ENCODE results near the gene ZNF502. TPM values are rescaled to one million over a fixed set of nuclear protein-coding genes. Genes with fewer than 3 reads are reported as not detected.

The ZNF502 gene
- total RNA-seq, 2 experiments from 2014 or later, result 1.9 to 2.7 TPM

DNA sequence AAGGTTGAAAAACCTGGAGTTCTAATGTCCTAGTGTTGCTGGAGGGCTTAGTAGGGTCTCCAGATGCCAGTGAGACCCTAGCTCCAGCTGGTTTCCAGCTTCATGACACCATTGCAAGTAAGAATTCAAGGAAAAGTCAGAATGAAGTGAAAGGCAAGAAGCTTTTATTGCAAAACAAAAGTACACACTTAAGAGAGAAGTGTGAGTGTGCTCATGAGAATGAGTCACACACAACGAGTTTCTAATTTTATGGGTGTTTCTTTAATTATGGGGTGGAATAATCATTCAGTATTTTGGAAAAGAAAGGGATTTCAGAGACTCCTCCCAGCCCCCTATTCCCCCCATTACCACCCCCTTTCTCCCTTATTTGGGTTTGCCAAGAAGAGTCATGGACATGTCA, 24.6 kb upstream of the ZNF502 start:
- Histone ChIP-seq H3K4me1 (ENCODE audit: insufficient read depth, low read length) (peaks cover 13% of the 10 kb centered on the region), H3K27me3 (ENCODE audit: control insufficient read depth in 1 of 2, insufficient read depth in 2 of 2, low read length in 2 of 2) (peaks cover 0 to 17% of the 10 kb centered on the region in 2 experiments), H3K4me3 (ENCODE audit: low read length) (no peak overlapping the region), H3K36me3 (ENCODE audit: insufficient read depth, low read length) (no peaks in the 10 kb centered on the region), H3K9me3 (ENCODE audit: control insufficient read depth in 1 of 2, insufficient read depth in 1 of 2, low read length in 2 of 2) (peaks cover 10 to 23% of the 10 kb centered on the region in 2 experiments), H3K27ac (ENCODE audit: low read depth in 1 of 2, low read length in 2 of 2) (no peak overlapping the region)
- H3K9me3 Mint-ChIP-seq, result peaks cover 30% of the 10 kb centered on the region
- intact Hi-C loops (cut with DNase I, micrococcal nuclease), result no loop called here
- ChIA-PET CTCF (no interaction called here), POLR2A (no interaction called here)
- TF ChIP-seq, protein P1, sequence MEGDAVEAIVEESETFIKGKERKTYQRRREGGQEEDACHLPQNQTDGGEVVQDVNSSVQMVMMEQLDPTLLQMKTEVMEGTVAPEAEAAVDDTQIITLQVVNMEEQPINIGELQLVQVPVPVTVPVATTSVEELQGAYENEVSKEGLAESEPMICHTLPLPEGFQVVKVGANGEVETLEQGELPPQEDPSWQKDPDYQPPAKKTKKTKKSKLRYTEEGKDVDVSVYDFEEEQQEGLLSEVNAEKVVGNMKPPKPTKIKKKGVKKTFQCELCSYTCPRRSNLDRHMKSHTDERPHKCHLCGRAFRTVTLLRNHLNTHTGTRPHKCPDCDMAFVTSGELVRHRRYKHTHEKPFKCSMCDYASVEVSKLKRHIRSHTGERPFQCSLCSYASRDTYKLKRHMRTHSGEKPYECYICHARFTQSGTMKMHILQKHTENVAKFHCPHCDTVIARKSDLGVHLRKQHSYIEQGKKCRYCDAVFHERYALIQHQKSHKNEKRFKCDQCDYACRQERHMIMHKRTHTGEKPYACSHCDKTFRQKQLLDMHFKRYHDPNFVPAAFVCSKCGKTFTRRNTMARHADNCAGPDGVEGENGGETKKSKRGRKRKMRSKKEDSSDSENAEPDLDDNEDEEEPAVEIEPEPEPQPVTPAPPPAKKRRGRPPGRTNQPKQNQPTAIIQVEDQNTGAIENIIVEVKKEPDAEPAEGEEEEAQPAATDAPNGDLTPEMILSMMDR (IDR thresholded peaks at IDR 0.05), result no peak
- peaks cover 13% of the 10 kb centered on the region for H3K4me1 Mint-ChIP-seq (ENCODE audit: low read depth)
- H3K36me3 Mint-ChIP-seq (ENCODE audit: low read depth), result peaks cover 48% of the 10 kb centered on the region
- H3K4me3 Mint-ChIP-seq, result no peak overlapping the region
- DNase-seq (no peak), ATAC-seq (ENCODE audit: poor library complexity) (no peak)
- no peak overlapping the region for H3K27ac Mint-ChIP-seq
- peaks cover 61% of the 10 kb centered on the region for H3K27me3 Mint-ChIP-seq

DNA sequence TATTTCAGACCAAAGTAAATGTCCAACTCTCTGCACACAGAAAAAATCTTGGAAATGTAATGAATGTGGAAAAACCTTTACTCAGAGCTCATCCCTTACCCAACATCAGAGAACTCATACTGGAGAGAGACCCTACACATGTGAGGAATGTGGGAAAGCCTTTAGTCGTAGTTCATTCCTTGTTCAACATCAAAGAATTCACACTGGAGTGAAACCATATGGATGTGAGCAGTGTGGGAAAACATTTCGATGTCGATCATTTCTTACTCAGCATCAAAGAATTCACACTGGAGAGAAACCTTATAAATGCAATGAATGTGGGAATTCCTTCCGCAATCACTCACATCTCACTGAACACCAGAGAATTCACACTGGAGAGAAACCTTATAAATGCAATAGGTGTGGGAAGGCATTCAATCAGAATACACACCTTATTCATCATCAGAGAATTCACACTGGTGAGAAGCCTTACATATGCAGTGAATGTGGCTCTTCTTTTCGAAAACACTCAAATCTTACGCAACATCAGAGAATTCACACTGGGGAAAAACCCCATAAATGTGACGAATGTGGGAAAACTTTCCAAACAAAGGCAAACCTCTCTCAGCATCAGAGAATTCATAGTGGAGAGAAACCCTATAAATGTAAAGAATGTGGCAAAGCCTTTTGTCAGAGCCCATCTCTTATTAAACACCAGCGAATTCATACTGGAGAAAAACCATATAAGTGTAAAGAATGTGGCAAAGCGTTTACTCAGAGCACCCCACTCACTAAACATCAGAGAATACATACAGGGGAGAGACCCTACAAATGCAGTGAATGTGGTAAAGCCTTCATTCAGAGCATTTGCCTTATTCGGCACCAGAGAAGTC, 9.0 kb downstream of the ZNF502 start:
- H3K4me3 Mint-ChIP-seq, result no peak overlapping the region
- Histone ChIP-seq H3K4me3 (ENCODE audit: low read length) (no peak overlapping the region), H3K27ac (ENCODE audit: low read depth in 1 of 2, low read length in 2 of 2) (no peak overlapping the region), H3K9me3 (ENCODE audit: control insufficient read depth in 1 of 2, insufficient read depth in 1 of 2, low read length in 2 of 2) (peaks cover 30 to 84% of the 10 kb centered on the region in 2 experiments), H3K27me3 (ENCODE audit: control insufficient read depth in 1 of 2, insufficient read depth in 2 of 2, low read length in 2 of 2) (no peaks in the 10 kb centered on the region), H3K36me3 (ENCODE audit: insufficient read depth, low read length) (peaks cover 16% of the 10 kb centered on the region), H3K4me1 (ENCODE audit: insufficient read depth, low read length) (no peaks in the 10 kb centered on the region)
- DNase-seq, result no peak
- peaks cover 39% of the 10 kb centered on the region for H3K9me3 Mint-ChIP-seq
- ChIA-PET CTCF (no interaction called here), POLR2A (no interaction called here)
- intact Hi-C loops (cut with DNase I, micrococcal nuclease), result loop anchor here in 1 of 2 experiments (10.0 kb wide), 1 partner anchor 77 kb away; the partner anchor contains the start of gene ZNF35
- no peak overlapping the region for H3K27ac Mint-ChIP-seq
- TF ChIP-seq, protein P1 (IDR thresholded peaks at IDR 0.05), result no peak
- H3K27me3 Mint-ChIP-seq, result no peaks in the 10 kb centered on the region
- peaks cover 92% of the 10 kb centered on the region for H3K36me3 Mint-ChIP-seq (ENCODE audit: low read depth)
- ATAC-seq (ENCODE audit: poor library complexity), result no peak
- H3K4me1 Mint-ChIP-seq (ENCODE audit: low read depth), result no peaks in the 10 kb centered on the region

DNA sequence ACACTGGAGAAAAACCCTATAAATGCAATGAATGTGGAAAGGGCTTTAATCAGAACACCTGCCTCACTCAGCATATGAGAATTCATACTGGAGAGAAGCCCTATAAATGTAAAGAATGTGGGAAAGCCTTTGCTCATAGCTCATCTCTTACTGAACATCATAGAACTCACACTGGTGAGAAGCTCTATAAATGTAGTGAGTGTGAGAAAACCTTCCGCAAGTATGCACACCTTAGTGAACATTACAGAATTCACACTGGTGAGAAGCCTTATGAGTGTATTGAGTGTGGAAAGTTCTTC, 9.6 kb downstream of the ZNF502 start:
- DNase-seq, result no peak
- POLR2A ChIA-PET, result no interaction called here
- Histone ChIP-seq H3K9me3 (ENCODE audit: control insufficient read depth in 1 of 2, insufficient read depth in 1 of 2, low read length in 2 of 2) (peaks cover 36 to 87% of the 10 kb centered on the region in 2 experiments), H3K36me3 (ENCODE audit: insufficient read depth, low read length) (peaks cover 16% of the 10 kb centered on the region), H3K27me3 (ENCODE audit: control insufficient read depth in 1 of 2, insufficient read depth in 2 of 2, low read length in 2 of 2) (no peaks in the 10 kb centered on the region), H3K4me3 (ENCODE audit: low read length) (no peak overlapping the region), H3K27ac (ENCODE audit: low read depth in 1 of 2, low read length in 2 of 2) (no peak overlapping the region), H3K4me1 (ENCODE audit: insufficient read depth, low read length) (no peaks in the 10 kb centered on the region)
- Mint-ChIP-seq H3K4me3 (no peak overlapping the region), H3K27me3 (no peaks in the 10 kb centered on the region), H3K4me1 (ENCODE audit: low read depth) (no peaks in the 10 kb centered on the region), H3K9me3 (peaks cover 34% of the 10 kb centered on the region), H3K27ac (no peak overlapping the region), H3K36me3 (ENCODE audit: low read depth) (peaks cover 88% of the 10 kb centered on the region)
- intact Hi-C loops (cut with DNase I, micrococcal nuclease), result loop anchor here in 1 of 2 experiments (10.0 kb wide), 1 partner anchor 77 kb away; the partner anchor contains the start of gene ZNF35
- ATAC-seq (ENCODE audit: poor library complexity), result no peak
- TF ChIP-seq, protein P1 (IDR thresholded peaks at IDR 0.05), result no peak
- CTCF ChIA-PET, result no interaction called here
